ENCODE measurements around the gene DSC2. TPM values are rescaled to one million over a fixed set of nuclear protein-coding genes. Genes with fewer than 3 reads are reported as not detected.
"Not testable (repeated sequence)": the region's sequence is repeated elsewhere in the genome, so short reads cannot be mapped to it uniquely, and the experiment has no call there.

The DSC2 gene
- not detected for total RNA-seq

GRCh38 chr18:31102025-31102684 is at the start of gene DSC2:
Gene DSC2, minus strand, starts transcription at chr18:31102421. Its CDS starts 450 bp downstream, at chr18:31101971.
- H3K4me1 Mint-ChIP-seq (ENCODE audit: low read depth) = no peaks in the 10 kb centered on the region
- no peak within 1 kb of the TSS for H3K4me3 Mint-ChIP-seq
- H3K9me3 Mint-ChIP-seq = peaks cover 3% of the 10 kb centered on the region
- peaks cover 19% of the 10 kb centered on the region for H3K27me3 Mint-ChIP-seq
- ChIA-PET CTCF (no interaction called here), POLR2A (no interaction called here)
- intact Hi-C loops (cut with micrococcal nuclease) = no loop called here
- DNase-seq = no peak
- no peak within 1 kb of the TSS for H3K27ac Mint-ChIP-seq
- H3K36me3 Mint-ChIP-seq = peaks cover 2% of the 10 kb centered on the region

GRCh38 chr18:31149351-31149750 is 47.1 kb upstream of the DSC2 start:
- POLR2A ChIA-PET = no interaction called here
- no peak overlapping the region for H3K4me3 Mint-ChIP-seq
- intact Hi-C loops (cut with micrococcal nuclease) = no loop called here
- peaks cover 6% of the 10 kb centered on the region for H3K9me3 Mint-ChIP-seq
- CTCF ChIA-PET = no interaction called here
- no peak overlapping the region for H3K27ac Mint-ChIP-seq
- no peaks in the 10 kb centered on the region for H3K27me3 Mint-ChIP-seq
- DNase-seq = no peak
- H3K36me3 Mint-ChIP-seq = no peaks in the 10 kb centered on the region
- H3K4me1 Mint-ChIP-seq (ENCODE audit: low read depth) = no peaks in the 10 kb centered on the region

- ChIA-PET POLR2A (no interaction called here), CTCF (no interaction called here)
- DNase-seq = no peak
- H3K36me3 Mint-ChIP-seq = no peaks in the 10 kb centered on the region
- H3K27ac Mint-ChIP-seq = no peak overlapping the region
- H3K4me1 Mint-ChIP-seq (ENCODE audit: low read depth) = no peaks in the 10 kb centered on the region
- no peaks in the 10 kb centered on the region for H3K27me3 Mint-ChIP-seq
- H3K4me3 Mint-ChIP-seq = no peak overlapping the region
- intact Hi-C loops (cut with micrococcal nuclease) = no loop called here
- H3K9me3 Mint-ChIP-seq = peaks cover 7% of the 10 kb centered on the region
Measured at GRCh38 chr18:31148600-31148999, 46.4 kb upstream of the DSC2 start.

GRCh38 chr18:31146809-31147208 is 44.6 kb upstream of the DSC2 start:
- intact Hi-C loops (cut with micrococcal nuclease) = no loop called here
- Mint-ChIP-seq H3K9me3 (peaks cover 7% of the 10 kb centered on the region), H3K4me3 (no peak overlapping the region), H3K36me3 (no peaks in the 10 kb centered on the region), H3K4me1 (ENCODE audit: low read depth) (no peaks in the 10 kb centered on the region), H3K27ac (no peak overlapping the region), H3K27me3 (no peaks in the 10 kb centered on the region)
- no peak for DNase-seq
- ChIA-PET CTCF (interaction anchor here (1.0 kb wide), 1 partner anchor 14 kb away, joined by 3 read pairs; no protein-coding TSS in a partner anchor), POLR2A (no interaction called here)

- intact Hi-C loops (cut with micrococcal nuclease) = no loop called here
- Mint-ChIP-seq H3K4me3 (no peak overlapping the region), H3K4me1 (ENCODE audit: low read depth) (no peaks in the 10 kb centered on the region), H3K27me3 (no peaks in the 10 kb centered on the region), H3K27ac (no peak overlapping the region), H3K36me3 (no peaks in the 10 kb centered on the region), H3K9me3 (peaks cover 4% of the 10 kb centered on the region)
- no peak for DNase-seq
- POLR2A ChIA-PET = no interaction called here
- CTCF ChIA-PET = no interaction called here
Measured at GRCh38 chr18:31143025-31143424, 40.8 kb upstream of the DSC2 start.

GRCh38 chr18:31138709-31139108 is 36.5 kb upstream of the DSC2 start:
- Mint-ChIP-seq H3K27me3 (no peaks in the 10 kb centered on the region), H3K4me1 (ENCODE audit: low read depth) (no peaks in the 10 kb centered on the region), H3K4me3 (no peak overlapping the region), H3K36me3 (no peaks in the 10 kb centered on the region), H3K9me3 (no peaks in the 10 kb centered on the region), H3K27ac (no peak overlapping the region)
- DNase-seq = no peak
- intact Hi-C loops (cut with micrococcal nuclease) = no loop called here
- ChIA-PET POLR2A (no interaction called here), CTCF (no interaction called here)

- H3K4me3 Mint-ChIP-seq = no peak overlapping the region
- H3K9me3 Mint-ChIP-seq = no peaks in the 10 kb centered on the region
- H3K27ac Mint-ChIP-seq = no peak overlapping the region
- DNase-seq = no peak
- CTCF ChIA-PET = no interaction called here
- no peaks in the 10 kb centered on the region for H3K4me1 Mint-ChIP-seq (ENCODE audit: low read depth)
- intact Hi-C loops (cut with micrococcal nuclease) = no loop called here
- no peaks in the 10 kb centered on the region for H3K36me3 Mint-ChIP-seq
- no peaks in the 10 kb centered on the region for H3K27me3 Mint-ChIP-seq
- POLR2A ChIA-PET = no interaction called here
Measured at GRCh38 chr18:31134988-31135529, 32.8 kb upstream of the DSC2 start.

GRCh38 chr18:31129398-31130115 is 27.3 kb upstream of the DSC2 start:
- DNase-seq = no peak
- peaks cover 6% of the 10 kb centered on the region for H3K9me3 Mint-ChIP-seq

GRCh38 chr18:31125878-31126277 is 23.7 kb upstream of the DSC2 start:
- ChIA-PET CTCF (no interaction called here), POLR2A (no interaction called here)
- no peak for DNase-seq
- Mint-ChIP-seq H3K36me3 (no peaks in the 10 kb centered on the region), H3K27me3 (no peaks in the 10 kb centered on the region), H3K4me3 (no peak overlapping the region), H3K27ac (no peak overlapping the region), H3K9me3 (peaks cover 10% of the 10 kb centered on the region), H3K4me1 (ENCODE audit: low read depth) (no peaks in the 10 kb centered on the region)
- intact Hi-C loops (cut with micrococcal nuclease) = no loop called here

More at GRCh38 chr18:31129398-31130115, 27.3 kb upstream of the DSC2 start:
- H3K27ac Mint-ChIP-seq = no peak overlapping the region
- no peaks in the 10 kb centered on the region for H3K27me3 Mint-ChIP-seq
- intact Hi-C loops (cut with micrococcal nuclease) = no loop called here
- no peaks in the 10 kb centered on the region for H3K36me3 Mint-ChIP-seq
- ChIA-PET POLR2A (no interaction called here), CTCF (no interaction called here)
- no peak overlapping the region for H3K4me3 Mint-ChIP-seq
- no peaks in the 10 kb centered on the region for H3K4me1 Mint-ChIP-seq (ENCODE audit: low read depth)

- H3K36me3 Mint-ChIP-seq; H3K27me3 Mint-ChIP-seq; POLR2A ChIA-PET; DNase-seq; intact Hi-C loops (cut with micrococcal nuclease); H3K27ac Mint-ChIP-seq; CTCF ChIA-PET; H3K4me3 Mint-ChIP-seq; H3K4me1 Mint-ChIP-seq (ENCODE audit: low read depth): not testable (repeated sequence)
- peaks cover 12% of the 10 kb centered on the region for H3K9me3 Mint-ChIP-seq
Measured at GRCh38 chr18:31123125-31123524, 20.9 kb upstream of the DSC2 start.

GRCh38 chr18:31120594-31120993 is 18.4 kb upstream of the DSC2 start:
- ChIA-PET CTCF (interaction anchor here (0.8 kb wide), 1 partner anchor 121 kb away, joined by 3 read pairs; no protein-coding TSS in a partner anchor), POLR2A (no interaction called here)
- Mint-ChIP-seq H3K4me1 (ENCODE audit: low read depth) (no peaks in the 10 kb centered on the region), H3K27ac (no peak overlapping the region), H3K27me3 (no peaks in the 10 kb centered on the region), H3K4me3 (no peak overlapping the region), H3K36me3 (no peaks in the 10 kb centered on the region), H3K9me3 (peaks cover 7% of the 10 kb centered on the region)
- DNase-seq = no peak
- intact Hi-C loops (cut with micrococcal nuclease) = no loop called here

GRCh38 chr18:31116853-31117595 is 14.8 kb upstream of the DSC2 start:
- H3K4me3 Mint-ChIP-seq = no peak overlapping the region
- H3K27ac Mint-ChIP-seq = no peak overlapping the region
- POLR2A ChIA-PET = no interaction called here
- CTCF ChIA-PET = no interaction called here
- intact Hi-C loops (cut with micrococcal nuclease) = no loop called here
- no peaks in the 10 kb centered on the region for H3K27me3 Mint-ChIP-seq
- H3K9me3 Mint-ChIP-seq = peaks cover 5% of the 10 kb centered on the region
- no peaks in the 10 kb centered on the region for H3K4me1 Mint-ChIP-seq (ENCODE audit: low read depth)
- DNase-seq = no peak
- no peaks in the 10 kb centered on the region for H3K36me3 Mint-ChIP-seq

Measured in activated CD4-positive, alpha-beta memory T cell treated with anti-CD3 and anti-CD28 coated beads for 36 hours (primary cell).